K562 (cell line): ENCODE results near the gene DOP1A. TPM values are rescaled to one million over a fixed set of nuclear protein-coding genes. Genes with fewer than 3 reads are reported as not detected.

Source experiments
- ARNT ChIP-seq, 2 experiments: fragments of 450-650 bp; IDR thresholded peaks; 2 replicates each; pipeline ENCODE4 v1.6.1; 2016; ENCODE audit warnings: mild to moderate bottlenecking in 1 of 2
- FOS ChIP-seq: IDR thresholded peaks from 3 replicates; pipeline ENCODE4 v1.6.1; 2011; ENCODE audit not compliant: insufficient read length; ENCODE audit errors: extremely low read depth
- GABPA ChIP-seq: fragments of 200-800 bp; sonication (Bioruptor generic); conservative IDR thresholded peaks from 2 replicates; pipeline ENCODE4 v1.6.1; 2016; ENCODE audit warnings: low read depth, missing genetic modification characterization, missing compliant biosample characterization
- HDAC1 ChIP-seq, 2 experiments: fragments of 450-650 bp; IDR thresholded peaks; 2 replicates each; pipeline ENCODE4 v1.6.1; 2016 to 2017; ENCODE audit warnings: inconsistent platforms in 1 of 2, mild to moderate bottlenecking in 1 of 2, moderate library complexity in 1 of 2
- MEIS2 ChIP-seq: fragments of 450-650 bp; IDR thresholded peaks from 2 replicates; pipeline ENCODE4 v1.6.1; 2014; ENCODE audit warnings: mild to moderate bottlenecking; ENCODE audit not compliant: partially characterized antibody
- NCOA6 ChIP-seq: fragments of 450-650 bp; IDR thresholded peaks from 2 replicates; pipeline ENCODE4 v1.6.1; 2017; ENCODE audit warnings: mild to moderate bottlenecking
- NFXL1 ChIP-seq: fragments of 450-650 bp; formaldehyde crosslinking; IDR thresholded peaks from 2 replicates; pipeline ENCODE4 v1.4.0; 2021; ENCODE audit warnings: mild to moderate bottlenecking
- NONO ChIP-seq, 2 experiments: fragments of 200-400 bp in 1 of 2; fragments of 450-650 bp in 1 of 2; formaldehyde crosslinking in 1 of 2; IDR thresholded peaks; 2 replicates each; pipeline ENCODE4 v1.6.1; 2017; ENCODE audit warnings: low read depth in 2 of 2, mild to moderate bottlenecking in 2 of 2, moderate library complexity in 2 of 2, low read length in 1 of 2
- POLR2H ChIP-seq: IDR thresholded peaks from 2 replicates; pipeline ENCODE4 v1.6.1; 2016; ENCODE audit warnings: missing genetic modification characterization, low read depth, mild to moderate bottlenecking, control low read depth, missing compliant biosample characterization, moderate library complexity
- SAFB ChIP-seq: fragments of 200-400 bp; formaldehyde crosslinking; IDR thresholded peaks from 2 replicates; pipeline ENCODE4 v1.6.1; 2017; ENCODE audit warnings: low read depth, low read length, borderline replicate concordance
- SIX5 ChIP-seq, 2 experiments: IDR thresholded peaks; 2 replicates each; pipeline ENCODE4 v1.6.1; 2011; ENCODE audit warnings: low read length in 2 of 2, borderline replicate concordance in 1 of 2, low read depth in 1 of 2, mild to moderate bottlenecking in 1 of 2, moderate library complexity in 1 of 2; ENCODE audit not compliant: insufficient read depth in 1 of 2
- U2AF1 ChIP-seq: fragments of 200-400 bp; formaldehyde crosslinking; optimal IDR thresholded peaks from 2 replicates; pipeline ENCODE3; 2017; ENCODE audit warnings: mild to moderate bottlenecking, low read depth, low read length, moderate library complexity
- ZBTB1 ChIP-seq: sonication (generic); formaldehyde crosslinking; IDR thresholded peaks from 2 replicates; pipeline ENCODE4 v1.8.1; 2023; ENCODE audit warnings: missing genetic modification reagents, low read depth, mild to moderate bottlenecking, borderline replicate concordance
- ZNF592 ChIP-seq: fragments of 450-650 bp; IDR thresholded peaks from 2 replicates; pipeline ENCODE4 v1.6.1; 2017; ENCODE audit warnings: antibody characterized with exemption, mild to moderate bottlenecking
- polyA plus RNA-seq, 8 experiments: library from polyadenylated mRNA; depleted of rRNA in 4 of 8; stranded (reverse) in 5 of 8; unstranded in 3 of 8; fragments of >200 nt; fragmentation: Nextera tagmentation in 2 of 8; fragmentation: Illumina TruSeq in 1 of 8; extraction: Ambion mirVana in 2 of 8; extraction: Trizol in 1 of 8; gene quantifications; 2 replicates each; pipeline versions ENCODE4 v1.2.1 to v1.2.3, GENCODE V29; 2011 to 2014; ENCODE audit warnings: inconsistent platforms in 1 of 8, missing spikeins in 1 of 8
- total RNA-seq, 7 experiments: library from RNA; depleted of rRNA in 6 of 7; stranded (reverse); fragments of >200 nt in 6 of 7; fragmentation: Illumina TruSeq in 2 of 7; extraction: Trizol in 2 of 7; gene quantifications; 2 replicates each; pipeline versions ENCODE4 v1.2.1 to v1.2.3, GENCODE V29; 2011 to 2021; ENCODE audit warnings: low replicate concordance in 1 of 7
- TF ChIP-seq, protein P1 (sequence below): IDR thresholded peaks from 2 replicates; pipeline ENCODE4 v1.6.1; 2011; ENCODE audit warnings: borderline replicate concordance, low read depth, mild to moderate bottlenecking, moderate library complexity, low read length; ENCODE audit not compliant: insufficient read depth, poor library complexity, severe bottlenecking
- TF ChIP-seq, protein P2 (sequence below): fragments of 450-650 bp; IDR thresholded peaks from 2 replicates; pipeline ENCODE4 v1.6.1; 2014; ENCODE audit warnings: low read depth, mild to moderate bottlenecking, moderate library complexity, borderline replicate concordance
- TF ChIP-seq, protein P3 (sequence below): fragments of 450-650 bp; formaldehyde crosslinking; IDR thresholded peaks from 2 replicates; pipeline ENCODE4 v1.4.0; 2022; ENCODE audit warnings: missing genetic modification characterization

DOP1A gene
- total and polyA plus RNA-seq, 9 of the 15 experiments (the other 6 are each of a cell fraction or from before 2014, with no cell fraction given) = 0.75 to 10.5 (median 4.4) TPM

DNA sequence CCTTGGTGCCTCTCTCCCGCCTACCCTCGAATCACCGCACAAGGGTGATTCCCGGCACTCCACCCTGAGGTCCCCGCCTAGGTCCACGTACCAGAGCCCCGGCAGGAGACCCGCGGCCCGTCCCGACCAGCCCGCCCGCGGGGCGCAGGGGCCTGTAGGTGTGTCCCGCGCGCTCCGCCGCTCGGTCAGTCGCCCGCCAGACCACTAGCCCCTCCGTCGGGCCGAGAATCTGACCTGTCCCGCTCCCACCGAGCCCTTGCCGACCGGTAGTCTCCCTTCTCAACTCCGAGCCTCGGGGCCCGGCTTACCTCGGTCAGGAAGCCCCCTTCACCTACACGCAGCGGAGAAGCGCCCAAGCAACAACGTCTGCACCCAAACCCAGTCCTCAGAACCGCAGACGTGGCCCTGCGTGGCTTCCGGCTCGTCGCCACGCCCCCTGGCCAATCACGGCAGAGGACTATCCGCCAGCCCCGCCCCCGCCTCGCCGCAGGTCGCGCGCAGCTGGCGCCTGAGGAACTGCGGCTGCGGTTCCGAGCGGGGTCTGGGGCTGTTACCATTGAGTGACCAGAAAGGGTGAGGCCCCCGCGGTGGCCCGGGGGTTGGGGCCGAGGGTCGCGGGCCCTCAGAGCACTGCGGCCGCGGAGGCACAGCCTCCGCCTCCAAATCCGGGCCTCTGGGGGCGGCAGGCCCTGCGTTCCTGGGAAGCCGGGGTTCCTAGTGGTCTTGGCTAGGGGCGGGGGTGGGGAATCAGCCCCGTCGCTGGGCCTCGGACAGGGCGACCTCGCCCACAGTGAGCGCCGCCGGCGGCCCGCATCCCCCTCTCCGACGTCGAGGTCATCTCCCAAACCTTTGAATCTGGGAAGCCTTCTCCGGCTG is 125.6 kb downstream of the DOP1A start, which contains the start of the genes PGM3 and RWDD2A (continued):
- TF ChIP-seq, protein P1, sequence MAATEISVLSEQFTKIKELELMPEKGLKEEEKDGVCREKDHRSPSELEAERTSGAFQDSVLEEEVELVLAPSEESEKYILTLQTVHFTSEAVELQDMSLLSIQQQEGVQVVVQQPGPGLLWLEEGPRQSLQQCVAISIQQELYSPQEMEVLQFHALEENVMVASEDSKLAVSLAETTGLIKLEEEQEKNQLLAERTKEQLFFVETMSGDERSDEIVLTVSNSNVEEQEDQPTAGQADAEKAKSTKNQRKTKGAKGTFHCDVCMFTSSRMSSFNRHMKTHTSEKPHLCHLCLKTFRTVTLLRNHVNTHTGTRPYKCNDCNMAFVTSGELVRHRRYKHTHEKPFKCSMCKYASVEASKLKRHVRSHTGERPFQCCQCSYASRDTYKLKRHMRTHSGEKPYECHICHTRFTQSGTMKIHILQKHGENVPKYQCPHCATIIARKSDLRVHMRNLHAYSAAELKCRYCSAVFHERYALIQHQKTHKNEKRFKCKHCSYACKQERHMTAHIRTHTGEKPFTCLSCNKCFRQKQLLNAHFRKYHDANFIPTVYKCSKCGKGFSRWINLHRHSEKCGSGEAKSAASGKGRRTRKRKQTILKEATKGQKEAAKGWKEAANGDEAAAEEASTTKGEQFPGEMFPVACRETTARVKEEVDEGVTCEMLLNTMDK = no peak
- no peak for TF ChIP-seq MEIS2
- TF ChIP-seq HDAC1 (IDR thresholded peaks at IDR 0.05) = peak in 1 of 2 experiments; percentile 94; a peak in 2 of 4 replicates
- TF ChIP-seq NCOA6 = peak; percentile 60; the same call in 1 of the 2 replicates
- TF ChIP-seq SAFB = no peak
- peak; percentile 79 for TF ChIP-seq GABPA (tag)
- TF ChIP-seq, protein P2, sequence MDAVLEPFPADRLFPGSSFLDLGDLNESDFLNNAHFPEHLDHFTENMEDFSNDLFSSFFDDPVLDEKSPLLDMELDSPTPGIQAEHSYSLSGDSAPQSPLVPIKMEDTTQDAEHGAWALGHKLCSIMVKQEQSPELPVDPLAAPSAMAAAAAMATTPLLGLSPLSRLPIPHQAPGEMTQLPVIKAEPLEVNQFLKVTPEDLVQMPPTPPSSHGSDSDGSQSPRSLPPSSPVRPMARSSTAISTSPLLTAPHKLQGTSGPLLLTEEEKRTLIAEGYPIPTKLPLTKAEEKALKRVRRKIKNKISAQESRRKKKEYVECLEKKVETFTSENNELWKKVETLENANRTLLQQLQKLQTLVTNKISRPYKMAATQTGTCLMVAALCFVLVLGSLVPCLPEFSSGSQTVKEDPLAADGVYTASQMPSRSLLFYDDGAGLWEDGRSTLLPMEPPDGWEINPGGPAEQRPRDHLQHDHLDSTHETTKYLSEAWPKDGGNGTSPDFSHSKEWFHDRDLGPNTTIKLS = peak; percentile 98
- TF ChIP-seq ZNF592 = no peak
- no peak for TF ChIP-seq ARNT (IDR thresholded peaks at IDR 0.05)
- no peak for TF ChIP-seq U2AF1
- TF ChIP-seq, protein P3, sequence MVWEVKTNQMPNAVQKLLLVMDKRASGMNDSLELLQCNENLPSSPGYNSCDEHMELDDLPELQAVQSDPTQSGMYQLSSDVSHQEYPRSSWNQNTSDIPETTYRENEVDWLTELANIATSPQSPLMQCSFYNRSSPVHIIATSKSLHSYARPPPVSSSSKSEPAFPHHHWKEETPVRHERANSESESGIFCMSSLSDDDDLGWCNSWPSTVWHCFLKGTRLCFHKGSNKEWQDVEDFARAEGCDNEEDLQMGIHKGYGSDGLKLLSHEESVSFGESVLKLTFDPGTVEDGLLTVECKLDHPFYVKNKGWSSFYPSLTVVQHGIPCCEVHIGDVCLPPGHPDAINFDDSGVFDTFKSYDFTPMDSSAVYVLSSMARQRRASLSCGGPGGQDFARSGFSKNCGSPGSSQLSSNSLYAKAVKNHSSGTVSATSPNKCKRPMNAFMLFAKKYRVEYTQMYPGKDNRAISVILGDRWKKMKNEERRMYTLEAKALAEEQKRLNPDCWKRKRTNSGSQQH (CRISPR knock-in tag) = no peak
- TF ChIP-seq NONO (IDR thresholded peaks at IDR 0.05; ENCODE audit: low read depth in 2 of 2, low read length in 1 of 2) = no peak
- no peak for TF ChIP-seq SIX5 (IDR thresholded peaks at IDR 0.05; ENCODE audit: borderline replicate concordance in 1 of 2, insufficient read depth in 1 of 2, low read depth in 1 of 2, low read length in 2 of 2)
- no peak for TF ChIP-seq NFXL1 (CRISPR knock-in tag)
- peak; percentile 79 for TF ChIP-seq ZBTB1
- no peak for TF ChIP-seq FOS
- TF ChIP-seq POLR2H (tag) = peak; percentile 72
